ENCODE measurements around the gene NHSL2. TPM values are rescaled to one million over a fixed set of nuclear protein-coding genes. Genes with fewer than 3 reads are reported as not detected.

NHSL2 gene
- total and polyA plus RNA-seq, 2 of the 13 experiments (the other 11 are each of a cell fraction or from before 2014, with no cell fraction given): not detected

GRCh38 chrX:72018277-72019112 is 107.8 kb downstream of the NHSL2 start (continued):
- TF ChIP-seq POGK (CRISPR knock-in tag; conservative IDR thresholded peaks at IDR 0.05) (0 out of 2 replicates have a peak, but pooled peaks have one; percentile 30), YEATS4 (CRISPR knock-in tag; IDR thresholded peaks at IDR 0.05; ENCODE audit: borderline replicate concordance) (no peak), FOXC1 (CRISPR knock-in tag; IDR thresholded peaks at IDR 0.05; ENCODE audit: borderline replicate concordance) (no peak), PAF1 (CRISPR knock-in tag; IDR thresholded peaks at IDR 0.05) (no peak), GFI1 (CRISPR knock-in tag; IDR thresholded peaks at IDR 0.05; ENCODE audit: borderline replicate concordance) (peak; percentile 18; the same call in 1 of the 2 replicates), ZNF138 (CRISPR knock-in tag; IDR thresholded peaks at IDR 0.05; ENCODE audit: low read depth) (0 out of 2 replicates have a peak, but pooled peaks have one; percentile 39), NFAT5 (CRISPR knock-in tag; IDR thresholded peaks at IDR 0.05) (peak; percentile 89), GATAD1 (CRISPR knock-in tag; IDR thresholded peaks at IDR 0.05) (no peak), ZMYM2 (CRISPR knock-in tag; IDR thresholded peaks at IDR 0.05) (no peak), STAT5B (CRISPR knock-in tag; IDR thresholded peaks at IDR 0.05) (no peak), IRF2 (CRISPR knock-in tag; IDR thresholded peaks at IDR 0.05) (no peak), ZNF530 (CRISPR knock-in tag; IDR thresholded peaks at IDR 0.05; ENCODE audit: low read depth) (no peak), PHF20 (CRISPR knock-in tag; IDR thresholded peaks at IDR 0.05) (no peak), ZNF451 (CRISPR knock-in tag; IDR thresholded peaks at IDR 0.05) (no peak), KAT8 (CRISPR knock-in tag; IDR thresholded peaks at IDR 0.05) (no peak), ETV6 (CRISPR knock-in tag; conservative IDR thresholded peaks at IDR 0.05) (no peak), NFE2L2 (IDR thresholded peaks at IDR 0.05; ENCODE audit: low read length) (no peak), ZBTB46 (CRISPR knock-in tag; IDR thresholded peaks at IDR 0.05; ENCODE audit: borderline replicate concordance) (no peak), HOXA9 (CRISPR knock-in tag; IDR thresholded peaks at IDR 0.05; ENCODE audit: borderline replicate concordance) (peak; percentile 68; the same call in 1 of the 2 replicates), POLR2G (IDR thresholded peaks at IDR 0.05; ENCODE audit: low read depth, low read length) (no peak)

Data from HepG2 (cell line).